ENCODE data around the gene NRXN3.
"Not testable (repeated sequence)": the region's sequence is repeated elsewhere in the genome, so short reads cannot be mapped to it uniquely, and the experiment has no call there.

The NRXN3 gene

GRCh38 chr14:78417532-78417931 lies 247.4 kb downstream of the NRXN3 start:
- no peak for TF ChIP-seq CTCF (IDR thresholded peaks at IDR 0.05; ENCODE audit: control extremely low read depth, extremely low read depth, low read depth, missing control alignments)
- no peak for DNase-seq (ENCODE audit: extremely low spot score)
- POLR2A ChIA-PET = no interaction called here
- CTCF ChIA-PET = interaction anchor here (1.2 to 1.4 kb wide), 3 partner anchors 8 to 32 kb away, joined by 3 to 6 read pairs (median 3); no protein-coding TSS in a partner anchor

DNA sequence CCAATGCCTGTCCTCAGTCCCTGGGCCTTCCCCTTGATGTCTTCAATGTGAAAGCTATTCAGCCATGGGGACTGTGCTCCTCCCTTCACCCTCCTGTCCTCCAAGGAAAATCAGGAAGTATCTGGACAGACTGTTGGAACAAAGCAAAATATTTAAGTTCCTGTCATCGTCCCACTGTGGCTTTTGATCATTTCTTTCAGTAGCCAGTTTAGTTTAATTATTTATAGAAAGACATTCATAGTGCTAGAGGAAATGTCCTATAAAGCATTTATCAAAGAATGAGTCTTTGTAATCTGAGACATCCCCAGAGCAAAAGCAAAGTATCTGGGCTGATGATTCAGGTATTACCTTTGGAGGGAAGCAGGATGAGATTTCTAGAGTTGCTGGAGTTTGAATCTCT lies 254.1 kb downstream of the NRXN3 start:
- CTCF ChIA-PET = no interaction called here
- POLR2A ChIA-PET = no interaction called here
- no peak for DNase-seq (ENCODE audit: extremely low spot score)
- TF ChIP-seq CTCF (IDR thresholded peaks at IDR 0.05; ENCODE audit: control extremely low read depth, extremely low read depth, low read depth, missing control alignments) = no peak

GRCh38 chr14:78425330-78425729 lies 255.2 kb downstream of the NRXN3 start:
- no peak for TF ChIP-seq CTCF (IDR thresholded peaks at IDR 0.05; ENCODE audit: control extremely low read depth, extremely low read depth, low read depth, missing control alignments)

DNA sequence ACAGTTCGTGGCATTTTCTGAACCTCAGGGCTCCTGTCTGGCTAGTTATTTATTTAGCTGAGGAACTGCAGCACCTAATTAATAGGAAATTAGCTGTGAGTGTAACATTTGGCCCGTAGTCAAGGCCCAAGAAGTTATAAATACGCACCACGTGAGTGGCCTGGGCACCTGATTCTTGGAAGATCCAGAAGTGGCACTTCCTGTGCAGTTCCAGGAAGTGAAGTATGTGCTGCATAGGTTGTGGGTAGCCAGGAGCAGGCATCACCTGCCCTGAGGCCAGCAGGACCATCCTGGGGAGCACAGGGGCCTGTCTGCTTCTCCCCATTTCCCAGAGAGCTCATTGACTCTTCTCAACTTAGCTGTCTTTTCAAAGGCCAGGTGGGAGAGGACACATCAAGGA lies 255.6 kb downstream of the NRXN3 start:
- CTCF ChIA-PET = interaction anchor here (1.1 to 1.5 kb wide), 2 partner anchors 9 to 13 kb away, joined by 3 read pairs; no protein-coding TSS in a partner anchor
- POLR2A ChIA-PET = no interaction called here
- TF ChIP-seq CTCF (IDR thresholded peaks at IDR 0.05; ENCODE audit: control extremely low read depth, extremely low read depth, low read depth, missing control alignments) = no peak
- no peak for DNase-seq (ENCODE audit: extremely low spot score)

More at GRCh38 chr14:78425330-78425729, 255.2 kb downstream of the NRXN3 start:
- ChIA-PET CTCF (interaction anchor here (1.1 to 1.5 kb wide), 2 partner anchors 8 to 13 kb away, joined by 3 read pairs; no protein-coding TSS in a partner anchor), POLR2A (no interaction called here)
- no peak for DNase-seq (ENCODE audit: extremely low spot score)

DNA sequence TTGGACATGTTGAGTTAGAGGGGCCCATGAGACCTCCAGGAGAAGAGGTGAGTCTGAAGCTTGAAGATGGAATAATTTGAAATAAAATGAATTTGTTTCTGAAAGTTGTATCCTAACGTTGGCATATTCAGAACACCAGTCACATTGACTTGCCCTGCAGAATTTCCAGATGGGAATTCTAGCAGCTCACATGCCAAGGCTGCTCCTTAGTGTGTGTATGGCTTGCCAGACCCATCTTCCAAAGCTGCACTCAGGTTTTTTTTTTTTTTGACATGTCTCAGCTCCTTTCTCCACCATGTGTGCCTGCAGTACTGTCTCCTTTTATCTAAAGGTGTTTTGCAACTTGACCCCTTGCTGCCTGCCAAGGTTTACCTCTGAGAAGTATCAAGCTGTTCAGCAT lies 261.9 kb downstream of the NRXN3 start:
- POLR2A ChIA-PET = no interaction called here
- no peak for DNase-seq (ENCODE audit: extremely low spot score)
- CTCF ChIA-PET = interaction anchor here (1.0 to 2.0 kb wide), 2 partner anchors 16 to 77 kb away, joined by 3 to 10 read pairs; no protein-coding TSS in a partner anchor
- TF ChIP-seq CTCF (IDR thresholded peaks at IDR 0.05; ENCODE audit: control extremely low read depth, extremely low read depth, low read depth, missing control alignments) = no peak

GRCh38 chr14:78437448-78437847 lies 267.3 kb downstream of the NRXN3 start:
- CTCF ChIA-PET; POLR2A ChIA-PET; DNase-seq (ENCODE audit: extremely low spot score): not testable (repeated sequence)

DNA sequence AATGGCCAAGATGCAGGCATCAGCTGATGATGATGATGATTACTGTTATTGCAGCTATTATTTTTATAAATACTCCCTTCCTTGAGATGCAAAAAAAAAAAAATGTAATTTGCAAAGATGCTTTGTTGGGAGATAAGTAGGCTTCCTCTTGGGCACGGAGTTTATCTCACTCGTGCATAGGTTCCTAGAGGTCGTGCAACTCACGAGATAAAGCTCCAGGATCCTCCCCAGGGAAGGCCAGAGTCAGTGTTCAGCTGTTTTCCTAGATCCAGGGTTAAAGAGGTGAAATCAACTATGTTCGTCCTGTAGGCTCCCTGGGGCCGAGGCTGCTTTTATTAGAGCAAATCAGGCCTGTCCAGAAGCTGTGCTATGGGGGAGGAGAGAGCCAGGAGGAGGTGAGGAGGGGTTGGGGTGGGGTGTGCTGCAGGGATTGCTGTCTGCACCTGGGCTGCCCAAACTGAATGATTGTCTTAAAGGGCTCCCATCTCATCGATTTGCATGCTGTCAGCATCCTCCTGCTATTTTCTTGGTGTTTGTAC lies 270.3 kb downstream of the NRXN3 start:
- ChIA-PET POLR2A (no interaction called here), CTCF (interaction anchor here (1.5 kb wide), 1 partner anchor 10 kb away, joined by 4 read pairs; no protein-coding TSS in a partner anchor)
- TF ChIP-seq CTCF (IDR thresholded peaks at IDR 0.05; ENCODE audit: control extremely low read depth, extremely low read depth, low read depth, missing control alignments) = no peak
- DNase-seq (ENCODE audit: extremely low spot score) = no peak
